Activated CD8-positive, alpha-beta memory T cell treated with anti-CD3 and anti-CD28 coated beads for 48 hours (primary cell): Measurements from ENCODE around the gene PPP1R14D.
A peak's percentile ranks its signal among the peaks of the same experiment; 100 is the strongest.

Experiments used
- DNase-seq, 3 experiments: peaks; one replicate each; pipeline ENCODE4 v3.0.0-alpha.2; 2020; ENCODE audit warnings: low read depth in 2 of 3, low spot score in 2 of 3

Gene PPP1R14D

DNA sequence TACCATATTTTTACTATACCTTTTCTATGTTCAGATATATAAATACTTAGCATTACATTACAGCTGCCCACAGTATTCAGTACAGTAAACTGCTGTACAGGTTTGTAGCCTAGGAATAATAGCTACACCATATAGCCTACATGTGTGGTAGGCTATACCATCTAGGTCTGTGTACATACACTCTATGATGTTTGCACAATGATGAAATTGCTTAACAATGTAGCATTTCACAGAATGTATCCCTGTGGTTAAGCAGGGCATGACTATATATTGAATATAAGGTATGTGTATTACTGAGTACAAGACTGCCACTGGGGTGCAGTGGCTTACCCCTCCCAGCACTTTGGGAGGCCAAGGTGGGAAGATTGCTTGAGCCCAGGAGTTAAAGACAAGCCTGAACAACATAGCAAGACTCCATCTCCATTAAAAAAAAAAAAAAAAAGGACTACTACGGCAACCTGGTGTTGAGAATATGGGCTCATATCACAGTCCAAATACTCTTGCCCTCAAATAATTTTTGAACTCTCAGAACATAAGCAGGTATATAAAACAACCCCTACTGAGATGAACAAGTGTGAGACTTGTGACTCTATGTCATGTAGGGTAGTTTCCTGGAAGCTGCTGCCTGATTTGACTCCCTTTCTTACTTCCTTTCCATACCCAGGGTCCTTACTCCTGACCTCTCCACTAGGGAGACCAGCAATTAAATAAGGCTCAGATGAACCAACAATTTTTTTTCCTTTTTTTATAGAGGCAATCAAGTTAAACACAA, 4.8 kb downstream of the PPP1R14D start:
- no peak for DNase-seq

GRCh38 chr15:40821195-40821594, 7.3 kb downstream of the PPP1R14D start:
- no peak for DNase-seq

DNA sequence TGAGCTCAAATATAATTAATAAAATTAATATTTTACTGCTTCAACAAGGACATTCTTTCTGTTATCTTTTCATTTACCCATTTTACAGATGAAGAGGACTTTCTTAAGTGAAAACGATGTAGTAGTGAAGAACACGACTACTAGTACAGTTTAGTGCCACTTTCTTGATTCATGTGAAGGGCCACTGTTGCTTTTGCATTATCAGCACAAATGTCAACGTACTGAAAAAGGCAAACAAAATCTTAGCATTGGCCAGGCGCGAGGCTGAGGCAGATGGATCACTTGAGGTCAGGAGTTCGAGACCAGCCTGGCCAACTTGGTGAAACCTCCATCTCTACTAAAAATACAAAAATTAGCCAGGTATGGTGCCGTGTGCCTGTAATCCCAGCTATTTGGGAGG, 9.5 kb downstream of the PPP1R14D start:
- no peak for DNase-seq

DNA sequence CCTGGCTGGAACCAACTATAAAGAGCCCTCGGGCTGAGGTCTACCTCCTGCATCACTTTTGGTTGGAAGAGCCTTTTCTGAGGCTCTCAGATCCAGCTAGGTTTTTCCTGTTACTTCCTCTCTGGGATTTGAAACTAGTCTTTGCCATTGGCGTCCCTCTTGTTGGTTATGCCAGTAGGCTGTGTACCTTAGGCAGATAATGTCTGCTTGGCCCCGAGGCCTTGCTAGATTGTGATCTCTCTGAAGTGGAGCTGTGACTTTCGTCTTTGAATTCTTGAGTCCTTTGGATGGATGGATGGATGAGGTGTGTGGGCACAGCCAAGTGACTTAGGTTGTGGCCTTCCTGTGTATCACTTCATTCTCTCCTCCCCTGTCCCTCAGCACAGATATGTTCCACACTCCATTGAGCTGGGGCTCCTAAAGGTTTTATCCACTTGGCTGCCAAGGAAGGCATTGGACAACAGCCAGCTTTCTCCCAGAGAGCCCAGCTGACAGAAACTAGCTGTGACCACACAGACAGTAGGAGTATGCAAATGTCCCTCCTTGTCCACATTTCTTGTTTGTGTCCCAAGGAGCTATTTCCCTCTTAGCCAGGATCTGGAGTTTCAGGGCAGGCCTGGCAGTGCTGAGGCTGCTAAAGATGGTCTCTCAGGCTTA, 13.3 kb downstream of the PPP1R14D start:
- DNase-seq: no peak

DNA sequence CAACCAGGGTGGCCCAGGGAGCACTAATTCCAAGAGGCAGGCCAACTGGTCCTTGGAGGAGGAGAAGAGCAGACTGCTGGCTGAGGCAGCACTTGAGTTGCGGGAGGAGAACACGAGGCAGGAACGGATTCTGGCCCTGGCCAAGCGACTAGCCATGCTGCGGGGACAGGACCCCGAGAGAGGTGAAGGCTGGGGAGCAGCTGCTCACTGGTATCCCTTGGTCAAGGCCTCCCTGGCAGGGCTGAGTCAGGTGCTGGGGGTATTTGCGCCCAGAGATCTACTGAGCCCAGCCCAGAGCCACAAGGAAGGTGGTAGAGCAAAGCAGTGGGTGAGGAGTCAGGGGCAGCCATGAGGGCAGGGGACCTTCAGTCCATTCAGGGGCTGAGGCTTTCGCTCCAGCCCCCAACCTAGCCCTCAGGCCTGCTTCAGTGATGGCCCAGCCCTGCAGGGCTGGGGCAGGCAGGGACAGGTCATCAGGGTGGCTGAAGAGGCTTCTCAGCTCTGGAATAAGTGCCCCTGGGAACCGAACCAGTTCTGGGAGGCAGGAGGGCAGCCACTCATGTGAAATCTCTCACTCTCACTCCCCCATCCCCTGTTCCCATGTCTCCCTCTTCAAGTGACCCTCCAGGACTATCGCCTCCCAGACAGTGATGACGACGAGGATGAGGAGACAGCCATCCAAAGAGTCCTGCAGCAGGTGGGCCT, 15.6 kb downstream of the PPP1R14D start:
- DNase-seq: no peak

DNA sequence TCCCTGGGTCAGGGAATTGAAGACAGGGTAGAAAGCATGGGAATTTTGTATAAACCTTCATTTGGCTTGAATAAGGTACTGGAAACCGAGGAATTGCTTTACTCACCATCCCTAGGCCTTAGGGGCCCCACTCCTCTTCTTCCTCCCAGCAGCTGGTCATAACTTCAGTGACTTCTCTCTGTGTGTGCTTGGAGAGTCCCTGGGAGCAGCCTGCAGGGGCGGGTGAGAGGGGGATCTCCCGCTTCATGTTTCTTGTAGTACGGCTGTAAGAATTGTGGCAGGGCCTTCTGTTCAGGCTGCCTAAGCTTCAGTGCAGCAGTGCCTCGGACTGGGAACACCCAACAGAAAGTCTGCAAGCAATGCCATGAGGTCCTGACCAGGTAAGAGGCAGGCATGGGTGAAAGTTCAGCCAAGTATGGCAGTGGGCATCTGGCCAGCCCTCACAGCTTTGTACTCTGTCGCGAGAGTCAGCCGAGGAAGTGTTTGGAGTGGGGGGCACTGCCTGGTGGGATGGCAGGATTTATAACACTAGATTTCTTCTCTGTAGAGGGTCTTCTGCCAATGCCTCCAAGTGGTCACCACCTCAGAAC, 19.6 kb downstream of the PPP1R14D start:
- DNase-seq: no peak

DNA sequence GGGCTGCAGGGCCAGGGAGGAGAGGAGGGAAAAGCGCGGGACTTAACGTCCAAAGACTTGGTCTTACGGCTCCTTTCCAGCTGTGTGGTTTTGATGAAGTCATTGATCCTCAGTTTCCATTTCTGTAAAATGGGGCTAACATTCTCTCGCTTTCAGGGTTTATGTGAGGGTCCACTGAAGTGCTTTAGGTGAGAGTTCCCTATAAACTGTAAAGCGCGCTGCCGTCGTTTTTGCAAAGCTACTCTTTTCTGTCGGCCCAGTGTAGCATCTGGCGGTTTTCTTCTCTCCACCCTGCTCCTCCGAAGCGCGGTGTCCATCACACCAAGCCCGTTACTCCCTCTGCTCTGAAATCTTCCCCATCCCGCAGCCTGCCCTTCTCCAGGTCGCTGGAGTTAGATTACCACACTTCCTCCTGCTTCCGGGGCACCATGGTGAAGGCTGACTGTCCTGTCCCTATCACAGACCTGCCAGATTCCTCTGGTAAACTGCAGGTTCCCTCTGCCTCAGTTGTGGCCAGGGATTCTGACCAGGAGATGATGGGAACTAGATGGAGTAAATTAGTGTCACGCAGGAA, 20.5 kb downstream of the PPP1R14D start:
- no peak for DNase-seq

- peak; percentile 84 to 90 (median 89) for DNase-seq
These were observed 21.2 kb downstream of the PPP1R14D start, which contains the start of the genes DNAJC17 and ZFYVE19 for GRCh38 chr15:40807028-40807887. Gene DNAJC17 (minus strand): TSS chr15:40807473. CDS start chr15:40807446, 27 bp downstream. Gene ZFYVE19 (plus strand): TSS chr15:40807089. CDS start chr15:40807590, 501 bp downstream.

DNA sequence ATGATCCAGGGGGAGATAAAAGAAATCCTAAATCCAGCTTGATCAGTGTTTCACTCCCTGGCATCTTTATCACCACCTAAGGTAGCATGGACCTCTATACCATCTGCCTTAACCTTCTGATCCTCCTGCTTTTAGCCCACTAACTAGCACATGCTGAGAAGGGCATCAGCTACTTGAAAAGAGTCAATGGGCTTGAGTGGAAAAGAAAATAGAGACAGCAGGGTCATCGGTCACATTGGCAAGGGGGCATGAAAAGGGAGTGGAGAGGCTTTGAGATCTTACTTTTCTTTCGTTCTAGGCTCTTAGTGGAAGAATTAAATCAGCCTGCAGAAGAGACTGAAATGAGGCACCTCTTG, 21.9 kb downstream of the PPP1R14D start:
- DNase-seq: no peak

GRCh38 chr15:40803688-40804087, 24.8 kb downstream of the PPP1R14D start:
- DNase-seq: no peak

- DNase-seq: no peak
These were observed 25.4 kb downstream of the PPP1R14D start for GRCh38 chr15:40803076-40803475.

GRCh38 chr15:40799523-40799922, 29.0 kb downstream of the PPP1R14D start:
- no peak for DNase-seq

- no peak for DNase-seq
These were observed 32.0 kb downstream of the PPP1R14D start for GRCh38 chr15:40796512-40796911.

DNA sequence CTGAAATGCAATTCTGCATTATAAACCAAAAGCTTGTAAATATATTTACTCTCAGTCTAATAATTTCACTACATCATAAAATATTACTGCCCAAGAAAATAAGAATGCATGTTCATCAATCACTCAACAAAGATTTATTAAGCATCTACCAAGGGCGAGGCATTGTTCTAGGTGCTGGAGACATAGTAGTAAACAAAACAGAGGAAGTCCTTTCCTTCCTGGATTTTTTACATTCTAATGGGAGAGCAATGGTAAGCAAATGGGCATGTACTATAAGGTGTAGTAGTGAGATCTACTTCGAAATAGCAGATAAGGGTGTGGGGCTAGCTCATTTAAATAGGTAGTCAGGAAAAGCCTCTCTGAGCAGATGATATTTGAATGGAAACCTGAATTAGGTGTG, 32.5 kb downstream of the PPP1R14D start:
- DNase-seq: no peak

GRCh38 chr15:40793216-40793989, 35.1 kb downstream of the PPP1R14D start:
- DNase-seq: no peak

DNA sequence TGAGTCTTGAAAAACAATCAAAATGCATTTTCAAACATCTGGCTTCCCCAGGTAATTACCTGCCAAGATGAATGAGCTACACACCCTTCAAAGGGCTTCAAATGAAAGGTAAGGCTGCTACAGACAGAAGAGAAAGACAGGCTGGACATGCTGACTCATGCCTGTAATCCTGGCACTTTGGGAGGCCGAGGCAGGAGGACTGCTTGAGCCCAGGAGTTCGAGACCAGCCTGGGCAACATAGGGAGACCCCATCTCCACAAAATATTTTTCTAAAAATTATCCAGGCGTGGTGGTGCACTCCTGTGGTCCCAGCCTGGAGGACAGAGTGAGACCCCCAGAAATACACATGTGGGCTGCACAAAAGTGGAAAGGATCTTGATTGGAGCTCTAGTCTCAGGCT, 36.1 kb downstream of the PPP1R14D start:
- no peak for DNase-seq

- no peak for DNase-seq
These were observed 37.8 kb downstream of the PPP1R14D start for GRCh38 chr15:40790718-40791117.

GRCh38 chr15:40789999-40790398, 38.5 kb downstream of the PPP1R14D start:
- no peak for DNase-seq

DNA sequence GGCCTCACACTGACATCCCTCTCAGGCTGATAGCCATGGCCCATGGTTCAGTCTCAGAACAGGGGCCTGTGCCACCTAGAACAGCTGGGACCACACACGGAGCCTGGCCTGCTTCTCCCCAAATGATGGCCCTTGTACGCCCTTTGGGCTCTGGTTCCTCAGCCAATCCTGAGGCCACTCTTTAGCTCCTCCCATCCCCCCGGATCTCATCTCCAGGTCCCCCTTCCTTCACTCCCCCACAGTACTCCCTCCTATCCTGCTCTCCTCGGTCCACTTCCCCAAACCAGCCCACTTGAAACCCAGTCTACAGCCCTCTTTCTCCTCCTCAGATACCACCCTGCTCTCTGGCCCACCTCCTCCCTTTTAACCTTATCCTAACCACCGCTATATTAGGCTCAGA, 39.4 kb downstream of the PPP1R14D start:
- no peak for DNase-seq

DNA sequence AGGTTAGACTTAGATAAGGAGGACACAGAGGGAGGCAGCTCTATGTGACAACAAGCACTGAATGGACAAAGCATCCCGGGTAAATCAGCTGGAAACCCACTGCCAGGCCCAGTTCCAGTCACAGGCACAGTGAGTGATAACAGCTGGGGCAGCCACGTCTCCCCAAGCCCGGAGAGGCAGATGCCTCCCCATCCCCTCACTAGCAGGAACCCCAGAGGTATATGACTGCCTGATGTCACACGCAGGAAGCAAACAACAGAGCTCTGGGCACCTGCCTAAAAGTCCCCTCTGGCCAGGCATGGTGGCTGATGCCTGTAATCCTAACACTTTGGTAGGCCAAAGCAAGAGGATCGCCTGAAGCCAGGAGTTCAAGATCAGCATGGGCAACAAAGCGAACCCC, 40.5 kb downstream of the PPP1R14D start:
- no peak for DNase-seq
